ENCODE data around the gene CTSO. TPM values are rescaled to one million over a fixed set of nuclear protein-coding genes. Genes with fewer than 3 reads are reported as not detected.
"Not testable (repeated sequence)": the region's sequence is repeated elsewhere in the genome, so short reads cannot be mapped to it uniquely, and the experiment has no call there.

CTSO gene
- total RNA-seq, 1 donor from 2014 or later = 19.6 TPM

- no peak for DNase-seq
Measured at GRCh38 chr4:155954939-155955338, 1.3 kb upstream of the CTSO start.

- DNase-seq = peak; percentile 52
Measured at GRCh38 chr4:155954118-155954685, 536 bp upstream of the CTSO start.

- peak; percentile 22 for DNase-seq
Measured at GRCh38 chr4:155952501-155952901, 1.2 kb downstream of the CTSO start.

- DNase-seq = no peak
Measured at GRCh38 chr4:155950461-155950860, 3.2 kb downstream of the CTSO start.

GRCh38 chr4:155948541-155948940, 5.1 kb downstream of the CTSO start:
- no peak for DNase-seq

- DNase-seq = no peak
Measured at GRCh38 chr4:155946486-155946885, 7.2 kb downstream of the CTSO start.

- DNase-seq = no peak
Measured at GRCh38 chr4:155944516-155944915, 9.2 kb downstream of the CTSO start.

- DNase-seq = no peak
Measured at GRCh38 chr4:155943605-155944291, 9.9 kb downstream of the CTSO start.

- no peak for DNase-seq
Measured at GRCh38 chr4:155941820-155942219, 11.8 kb downstream of the CTSO start.

GRCh38 chr4:155941085-155941790, 12.4 kb downstream of the CTSO start:
- DNase-seq = no peak

GRCh38 chr4:155935389-155935986, 18.2 kb downstream of the CTSO start:
- DNase-seq = no peak

GRCh38 chr4:155934634-155935033, 19.0 kb downstream of the CTSO start:
- DNase-seq = not testable (repeated sequence)

GRCh38 chr4:155931634-155932033, 22.0 kb downstream of the CTSO start:
- DNase-seq = no peak

GRCh38 chr4:155930330-155930729, 23.3 kb downstream of the CTSO start:
- no peak for DNase-seq

- no peak for DNase-seq
Measured at GRCh38 chr4:155929833-155930232, 23.8 kb downstream of the CTSO start.

- DNase-seq = no peak
Measured at GRCh38 chr4:155924637-155925036, 29.0 kb downstream of the CTSO start.

- DNase-seq = no peak
Measured at GRCh38 chr4:155921597-155921996, 32.1 kb downstream of the CTSO start.

- DNase-seq = no peak
Measured at GRCh38 chr4:155914782-155915181, 38.9 kb downstream of the CTSO start.

GRCh38 chr4:155911905-155912304, 41.8 kb downstream of the CTSO start:
- no peak for DNase-seq

GRCh38 chr4:155909615-155910226, 43.9 kb downstream of the CTSO start:
- DNase-seq = no peak

- no peak for DNase-seq
Measured at GRCh38 chr4:155908187-155909139, 45.2 kb downstream of the CTSO start.

- no peak for DNase-seq
Measured at GRCh38 chr4:155907556-155907955, 46.1 kb downstream of the CTSO start.

Data from skin of body (tissue), 2 donors.